Astrocyte of the cerebellum (primary cell): ENCODE data around the gene PCSK6.

Experiments used
- DNase-seq: peaks from one replicate; pipeline ENCODE4 v3.0.0-alpha.2; 2011; ENCODE audit warnings: low read depth
- H3K4me3 ChIP-seq: 2 replicates; pipeline ENCODE4 v1.5.1; 2011; ENCODE audit warnings: mild to moderate bottlenecking, low read depth, low read length, moderate library complexity
- in situ Hi-C: cut with HindIII; loops from 2 replicates; pipeline ENCODE4 v1.10.0; 2017; ENCODE audit warnings: low sequenced_read_pairs
- TF ChIP-seq, protein P1 (sequence below): IDR thresholded peaks from 2 replicates; pipeline ENCODE4 v1.5.1; 2012; ENCODE audit warnings: low read length, low read depth, moderate library complexity, mild to moderate bottlenecking; ENCODE audit errors: missing control alignments

The PCSK6 gene

GRCh38 chr15:101307897-101308603 is 181.5 kb downstream of the PCSK6 start:
- in situ Hi-C loops, result no loop called here
- no peak for DNase-seq

DNA sequence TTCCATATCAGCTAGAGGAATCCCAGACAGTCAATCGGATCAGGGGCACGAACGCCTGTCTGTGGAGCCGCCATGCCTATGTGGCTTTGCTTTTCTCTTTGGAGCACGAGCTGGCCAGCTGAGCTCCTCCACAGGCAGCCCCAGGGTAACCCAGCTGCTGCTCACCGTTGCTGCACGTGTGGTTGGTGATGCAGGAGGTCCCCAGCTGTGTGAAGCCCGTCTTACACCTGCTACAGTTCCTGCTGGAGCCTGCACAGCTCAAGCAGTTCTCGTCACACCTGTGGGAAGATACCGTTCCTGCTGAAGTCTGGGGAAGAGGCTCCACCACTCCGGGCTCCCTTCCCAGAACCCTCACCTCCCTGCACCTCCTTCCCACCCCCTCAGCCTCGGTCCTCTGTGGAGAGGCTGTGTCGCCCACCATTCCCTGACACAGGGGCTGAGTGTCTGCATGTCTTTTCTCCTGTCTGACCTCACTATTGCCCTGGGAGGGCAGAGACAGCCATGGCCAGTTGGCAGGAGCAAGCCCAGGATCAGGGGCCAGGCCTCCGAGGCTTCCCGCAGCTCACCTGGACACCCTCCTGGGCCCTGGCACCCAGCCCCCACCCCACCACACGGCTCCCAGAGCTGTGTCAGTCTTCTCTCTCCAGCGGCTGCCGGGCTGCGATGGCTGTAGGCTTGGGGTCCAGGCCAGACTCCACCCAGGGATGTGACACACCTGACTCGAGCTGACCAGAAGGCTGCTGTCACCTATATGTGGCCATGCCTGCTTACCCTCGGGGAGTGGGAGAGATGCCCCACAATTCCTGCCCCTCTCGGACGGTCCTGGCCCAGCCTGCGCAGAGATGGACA is 182.2 kb downstream of the PCSK6 start:
- no peak for DNase-seq
- in situ Hi-C loops, result no loop called here
- no peak overlapping the region for H3K4me3 ChIP-seq
- TF ChIP-seq, protein P1, sequence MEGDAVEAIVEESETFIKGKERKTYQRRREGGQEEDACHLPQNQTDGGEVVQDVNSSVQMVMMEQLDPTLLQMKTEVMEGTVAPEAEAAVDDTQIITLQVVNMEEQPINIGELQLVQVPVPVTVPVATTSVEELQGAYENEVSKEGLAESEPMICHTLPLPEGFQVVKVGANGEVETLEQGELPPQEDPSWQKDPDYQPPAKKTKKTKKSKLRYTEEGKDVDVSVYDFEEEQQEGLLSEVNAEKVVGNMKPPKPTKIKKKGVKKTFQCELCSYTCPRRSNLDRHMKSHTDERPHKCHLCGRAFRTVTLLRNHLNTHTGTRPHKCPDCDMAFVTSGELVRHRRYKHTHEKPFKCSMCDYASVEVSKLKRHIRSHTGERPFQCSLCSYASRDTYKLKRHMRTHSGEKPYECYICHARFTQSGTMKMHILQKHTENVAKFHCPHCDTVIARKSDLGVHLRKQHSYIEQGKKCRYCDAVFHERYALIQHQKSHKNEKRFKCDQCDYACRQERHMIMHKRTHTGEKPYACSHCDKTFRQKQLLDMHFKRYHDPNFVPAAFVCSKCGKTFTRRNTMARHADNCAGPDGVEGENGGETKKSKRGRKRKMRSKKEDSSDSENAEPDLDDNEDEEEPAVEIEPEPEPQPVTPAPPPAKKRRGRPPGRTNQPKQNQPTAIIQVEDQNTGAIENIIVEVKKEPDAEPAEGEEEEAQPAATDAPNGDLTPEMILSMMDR, result no peak

More at GRCh38 chr15:101307897-101308603, 181.5 kb downstream of the PCSK6 start:
- TF ChIP-seq, protein P1, result no peak
- no peak overlapping the region for H3K4me3 ChIP-seq

- H3K4me3 ChIP-seq, result no peak overlapping the region
- DNase-seq, result no peak
- TF ChIP-seq, protein P1, result no peak
- in situ Hi-C loops, result no loop called here
Observed at GRCh38 chr15:101306341-101307047, 183.0 kb downstream of the PCSK6 start.

GRCh38 chr15:101305820-101306255 is 183.7 kb downstream of the PCSK6 start:
- TF ChIP-seq, protein P1, result no peak
- no peak for DNase-seq
- no peak overlapping the region for H3K4me3 ChIP-seq
- in situ Hi-C loops, result no loop called here

- TF ChIP-seq, protein P1, result no peak
- no peak for DNase-seq
- no peak overlapping the region for H3K4me3 ChIP-seq
- in situ Hi-C loops, result no loop called here
Observed at GRCh38 chr15:101303408-101303807, 186.1 kb downstream of the PCSK6 start.
